NOMO-1 treated with DMSO at 0.1 percent for 48 hours (cell line): ENCODE data around the gene GADD45GIP1.
"Not testable (repeated sequence)": the region's sequence is repeated elsewhere in the genome, so short reads cannot be mapped to it uniquely, and the experiment has no call there.

ENCODE experiments used
- DNase-seq: peaks from one replicate; lab custom pipeline; 2025; ENCODE audit not compliant: unreplicated experiment; lab: John Stamatoyannopoulos, UW

GADD45GIP1 gene

DNA sequence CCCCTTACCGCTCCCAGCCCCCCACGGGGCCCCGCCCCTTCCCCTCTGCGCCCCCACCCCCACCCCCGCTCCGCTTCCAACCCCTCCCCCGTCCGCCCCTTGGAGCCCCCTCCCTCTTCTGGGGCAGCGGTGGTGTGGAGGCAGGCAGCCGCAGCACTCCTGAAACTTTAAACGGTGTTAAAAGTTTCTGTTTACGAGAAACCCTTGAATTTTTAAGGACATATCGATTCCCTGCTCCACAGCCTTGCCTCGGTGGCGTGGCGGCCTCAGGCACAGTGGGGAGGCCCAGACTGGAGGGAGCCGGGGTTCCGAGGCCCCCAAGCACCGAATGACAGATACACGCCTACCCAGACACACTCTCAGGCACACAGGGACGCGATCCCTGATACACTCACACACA, 33.4 kb upstream of the GADD45GIP1 start:
- no peak for DNase-seq

- no peak for DNase-seq
Measured at GRCh38 chr19:12987781-12988180, 30.8 kb upstream of the GADD45GIP1 start.

- DNase-seq: no peak
Measured at GRCh38 chr19:12987190-12987589, 30.2 kb upstream of the GADD45GIP1 start.

GRCh38 chr19:12986726-12987125, 29.7 kb upstream of the GADD45GIP1 start:
- no peak for DNase-seq

DNA sequence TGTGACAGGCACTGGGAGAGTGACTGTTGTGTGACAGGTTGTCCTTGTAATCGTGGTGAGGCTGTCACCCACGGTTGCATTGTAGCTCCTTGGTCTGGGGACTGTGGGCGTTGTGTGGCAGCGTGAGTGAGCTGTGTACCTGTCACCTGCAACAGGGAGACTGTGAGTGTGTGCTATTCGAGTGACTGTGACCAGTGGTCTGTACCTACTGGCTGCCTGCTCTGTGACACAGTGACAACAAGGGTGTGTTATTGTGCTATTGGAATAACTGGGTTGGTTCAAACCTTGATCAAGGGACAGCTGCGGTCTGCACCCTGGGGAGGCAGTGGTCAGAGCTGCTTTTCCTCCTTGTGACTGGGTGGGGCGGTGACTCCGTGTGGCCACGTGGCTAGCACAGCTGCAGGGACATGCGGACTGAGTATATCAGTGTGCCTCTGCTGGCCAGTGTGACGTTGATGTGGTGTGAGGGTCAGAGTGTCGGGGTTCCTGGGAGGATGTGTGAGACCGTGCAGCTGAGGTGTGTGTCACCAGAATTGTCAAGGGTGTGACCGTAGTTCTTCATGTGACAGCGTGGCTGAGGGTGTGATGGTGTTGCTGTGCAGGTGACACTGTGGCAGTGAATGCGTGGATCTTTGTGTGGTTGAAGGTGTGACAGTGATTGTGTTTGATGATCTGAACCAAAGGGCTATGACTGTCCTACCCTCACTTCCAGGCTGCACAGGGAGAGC, 28.2 kb upstream of the GADD45GIP1 start:
- peak; percentile 13 for DNase-seq

DNA sequence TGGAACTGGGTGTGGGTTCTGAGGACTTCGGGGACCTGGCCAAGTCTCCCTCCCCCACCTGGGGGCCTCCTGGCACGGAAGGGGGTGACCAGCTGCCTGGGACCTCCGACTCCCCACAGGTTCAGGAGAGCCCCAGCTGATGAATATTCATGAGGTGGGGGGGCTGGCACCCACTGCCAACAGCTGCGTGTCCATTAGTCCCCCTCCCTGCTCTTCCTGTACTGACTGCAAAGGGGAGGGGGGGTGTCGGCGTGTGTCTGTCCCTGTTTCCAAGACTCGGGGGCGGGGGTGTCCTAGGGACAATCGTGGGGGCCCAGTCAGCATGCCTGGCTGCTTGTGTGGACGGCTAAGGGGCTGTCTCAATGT, 27.6 kb upstream of the GADD45GIP1 start:
- DNase-seq: no peak

DNA sequence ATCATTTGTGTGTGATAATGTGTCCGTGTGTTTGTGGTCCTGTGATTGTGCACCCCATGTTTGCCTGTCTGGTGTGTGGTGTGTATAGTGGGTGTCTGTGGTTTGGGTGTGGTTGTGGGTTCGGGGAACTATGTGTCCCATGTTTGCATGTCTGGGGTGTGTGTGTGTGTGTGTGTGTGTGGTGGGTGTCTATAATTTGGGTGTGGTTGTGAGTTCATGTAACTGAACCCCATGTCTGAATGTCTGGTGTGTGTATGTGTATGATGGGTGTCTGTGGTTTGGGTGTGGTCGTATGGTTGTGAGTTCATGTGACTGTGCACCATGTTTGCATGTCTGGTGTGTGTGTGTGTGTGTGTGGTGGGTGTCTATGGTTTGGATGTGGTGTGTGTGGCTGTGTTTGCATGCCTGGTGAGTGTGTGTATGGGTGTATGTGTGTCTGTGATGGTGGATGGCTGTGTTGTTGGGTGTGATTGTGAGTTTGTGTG, 27.2 kb upstream of the GADD45GIP1 start:
- no peak for DNase-seq

DNA sequence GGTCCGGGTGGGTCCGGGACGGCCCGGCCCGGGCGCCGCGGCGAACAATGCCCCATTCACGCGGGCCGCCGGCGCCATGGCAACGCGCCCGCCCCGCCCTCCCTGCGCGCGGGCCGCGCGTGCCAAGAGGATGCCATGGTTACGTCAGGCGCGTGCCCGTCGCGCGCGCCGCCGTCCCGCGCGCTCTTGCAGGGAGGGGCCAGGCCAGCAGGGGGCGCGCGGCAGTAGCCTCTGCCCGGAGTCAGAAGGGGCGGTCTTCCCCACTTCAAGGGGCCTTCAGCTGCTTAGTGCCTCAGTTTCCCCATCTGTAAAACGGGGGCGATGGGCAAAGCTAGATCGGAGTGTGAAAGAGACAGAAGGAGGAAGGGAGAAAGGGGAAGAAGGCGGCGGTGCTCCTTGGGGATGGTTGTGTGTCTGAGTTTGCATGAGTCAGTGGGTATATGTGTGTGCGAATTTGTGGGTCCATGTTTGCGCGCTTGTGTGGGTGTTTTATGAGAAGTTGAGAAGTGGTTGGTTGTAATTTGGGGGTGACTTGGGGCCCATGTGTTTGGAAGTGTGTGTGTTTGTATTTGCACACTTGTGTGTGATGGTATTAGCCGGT, 26.6 kb upstream of the GADD45GIP1 start:
- DNase-seq: peak; percentile 64

DNA sequence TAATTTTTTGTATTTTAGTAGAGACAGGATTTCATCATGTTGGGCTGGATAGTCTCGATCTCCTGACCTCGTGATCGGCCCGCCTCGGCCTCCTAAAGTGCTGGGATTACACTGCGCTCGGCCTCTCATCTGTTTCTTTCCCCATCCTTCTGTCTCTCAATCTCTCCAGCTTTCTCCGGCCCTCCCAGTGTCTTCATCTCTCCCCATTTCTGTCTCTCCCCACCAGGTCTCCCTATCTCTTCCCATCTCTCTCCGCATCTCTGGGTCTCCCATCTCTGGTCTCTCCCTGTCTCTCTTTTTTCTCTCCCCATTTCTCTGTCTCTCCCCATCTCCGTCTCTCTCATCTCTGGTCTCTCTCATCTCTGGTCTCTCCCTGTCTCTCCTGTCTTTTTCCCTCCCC, 26.1 kb upstream of the GADD45GIP1 start:
- DNase-seq: no peak

- no peak for DNase-seq
Measured at GRCh38 chr19:12982648-12983047, 25.6 kb upstream of the GADD45GIP1 start.

GRCh38 chr19:12979974-12980373, 23.0 kb upstream of the GADD45GIP1 start:
- no peak for DNase-seq

GRCh38 chr19:12976109-12976508, 19.1 kb upstream of the GADD45GIP1 start:
- not testable (repeated sequence) for DNase-seq

GRCh38 chr19:12975221-12975741, 18.3 kb upstream of the GADD45GIP1 start:
- DNase-seq: no peak

DNA sequence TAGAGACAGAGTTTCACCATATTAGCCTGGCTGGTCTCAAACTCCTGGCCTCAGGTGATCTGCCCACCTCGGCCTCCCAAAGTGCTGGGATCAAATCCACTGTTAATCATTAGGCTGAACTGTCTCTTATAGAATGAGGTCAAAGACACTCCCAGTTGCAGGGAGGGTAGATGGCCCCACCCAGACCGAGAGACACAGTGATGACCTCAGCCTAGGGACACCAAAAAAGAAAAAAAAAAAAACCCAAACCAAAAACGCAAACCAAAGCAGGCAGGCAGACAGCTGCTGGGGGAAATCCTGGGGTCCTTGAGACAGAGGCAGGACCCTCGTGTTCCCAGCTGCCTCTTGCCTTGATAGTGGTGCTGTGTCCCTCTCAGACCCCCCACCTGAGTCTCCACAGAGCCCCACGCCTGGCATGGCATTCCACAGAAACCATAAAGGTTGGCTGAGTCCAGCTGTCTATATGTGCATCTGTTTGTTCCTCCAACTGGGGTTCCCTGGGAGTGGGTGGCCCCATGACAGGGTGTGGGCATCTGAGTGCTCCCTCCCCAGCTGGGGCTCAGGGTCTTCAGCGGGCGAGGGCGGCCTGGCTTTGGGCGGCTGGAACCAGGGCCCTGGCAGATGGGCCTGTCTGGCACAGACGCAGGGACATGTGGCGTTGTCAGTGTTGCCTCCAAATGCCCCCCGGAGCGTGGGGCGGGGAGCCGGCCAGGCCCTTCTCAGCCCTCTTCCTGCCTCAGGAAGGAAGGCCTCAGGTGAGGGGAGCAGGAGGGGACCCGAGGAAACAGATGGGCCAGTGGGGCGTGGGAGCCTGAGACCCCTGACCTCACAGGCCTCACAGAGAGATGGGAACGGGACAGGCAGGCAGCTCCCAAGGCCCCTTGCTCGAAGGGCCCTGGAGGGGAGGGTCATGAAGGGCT, 17.5 kb upstream of the GADD45GIP1 start:
- no peak for DNase-seq

- no peak for DNase-seq
Measured at GRCh38 chr19:12973236-12973635, 16.2 kb upstream of the GADD45GIP1 start.

DNA sequence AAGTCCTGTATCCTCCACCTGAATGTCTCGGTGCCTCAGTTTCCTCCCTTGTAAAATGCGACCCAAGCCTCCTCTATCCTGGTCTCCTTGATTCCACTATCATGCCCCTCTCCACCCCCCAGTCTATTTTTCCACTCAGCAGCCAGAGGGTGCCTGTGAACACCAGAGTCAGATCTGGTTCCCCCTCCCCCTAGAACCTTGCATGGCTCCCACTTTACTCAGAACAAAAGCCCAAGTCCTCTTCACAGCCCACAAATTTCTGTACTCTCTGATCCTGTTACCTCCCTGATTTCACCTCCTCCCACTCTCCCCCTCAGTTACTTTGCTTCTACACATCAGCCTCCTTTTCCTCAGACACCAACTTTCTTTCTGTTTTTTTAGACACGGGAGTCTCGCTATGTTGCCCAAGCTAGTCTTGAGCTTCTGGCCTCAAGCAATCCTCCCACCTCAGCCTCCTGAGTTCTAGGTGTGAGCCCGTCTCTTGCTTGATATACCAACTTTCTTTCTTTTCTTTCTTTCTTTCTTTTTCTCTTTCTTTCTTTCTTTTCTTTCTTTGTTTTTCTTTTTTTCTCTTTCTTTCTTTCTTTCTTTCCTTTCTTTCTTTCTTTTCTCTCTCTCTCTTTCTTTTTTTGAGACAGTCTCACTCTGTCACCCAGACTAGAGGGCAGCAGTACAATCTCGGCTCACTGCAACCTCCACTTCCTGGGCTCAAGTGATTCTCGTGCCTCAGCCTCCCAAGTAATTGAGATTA, 13.2 kb upstream of the GADD45GIP1 start:
- no peak for DNase-seq

DNA sequence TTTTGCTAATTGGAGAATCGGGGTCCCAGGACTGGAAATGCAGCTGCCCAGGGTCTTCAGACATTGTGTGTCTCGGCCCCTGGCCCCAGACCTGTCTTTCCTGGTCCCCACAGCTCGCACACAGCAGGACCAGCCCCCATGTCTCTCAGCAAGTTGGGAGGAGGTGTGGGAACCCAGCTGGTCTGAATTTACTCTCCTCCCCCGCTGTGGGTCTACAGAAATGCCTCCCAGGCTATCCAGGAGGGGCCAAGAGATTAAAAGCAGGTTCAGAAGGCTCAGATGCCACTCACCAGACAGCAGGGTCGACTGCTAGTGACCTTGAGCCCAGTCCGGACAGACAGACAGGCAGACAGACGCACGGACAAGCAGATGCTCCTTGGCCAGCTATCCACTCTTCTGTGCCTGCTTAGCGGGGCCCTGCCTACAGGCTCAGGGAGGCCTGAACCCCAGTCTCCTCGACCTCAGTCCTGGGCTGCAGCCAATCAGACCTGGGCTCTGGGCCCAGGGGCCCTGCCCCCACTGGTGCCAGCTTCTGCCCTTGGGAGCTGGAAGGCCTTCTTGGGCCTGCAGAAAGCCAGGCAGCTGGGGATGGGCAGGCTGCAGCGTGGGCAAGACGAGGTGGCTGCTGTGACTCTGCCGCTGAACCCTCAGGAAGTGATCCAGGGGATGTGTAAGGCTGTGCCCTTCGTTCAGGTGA, 12.4 kb upstream of the GADD45GIP1 start, which contains the start of gene DAND5:
DAND5 (plus strand) TSS at position 285 of the 697 bp plus-strand sequence; CDS start at position 370, 85 bp downstream.
- DNase-seq: no peak

GRCh38 chr19:12967907-12968306, 10.9 kb upstream of the GADD45GIP1 start:
- DNase-seq: no peak

DNA sequence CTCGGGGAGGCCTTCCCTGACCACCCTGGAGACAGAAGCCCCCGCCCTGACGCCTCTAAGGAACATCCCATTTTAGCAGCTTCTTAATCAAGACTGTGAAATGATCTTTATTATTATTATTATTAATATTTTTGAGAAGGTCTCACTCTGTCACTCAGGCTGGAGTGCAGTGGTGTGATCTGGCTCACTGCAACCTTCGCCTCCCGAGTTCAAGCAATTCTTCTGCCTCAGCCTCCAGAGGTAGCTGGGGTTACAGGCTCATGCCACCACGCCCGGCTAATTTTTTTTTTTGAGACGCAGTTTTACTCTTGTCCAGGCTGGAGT, 8.8 kb upstream of the GADD45GIP1 start:
- DNase-seq: no peak
